Body of pancreas (tissue), 4 donors: ENCODE results near the gene NUDT3. TPM values are rescaled to one million over a fixed set of nuclear protein-coding genes. Genes with fewer than 3 reads are reported as not detected.
A peak's percentile ranks its signal among the peaks of the same experiment; 100 is the strongest.
"Not testable (repeated sequence)": the region's sequence is repeated elsewhere in the genome, so short reads cannot be mapped to it uniquely, and the experiment has no call there.

Experiments used
- ATAC-seq: fragments of 150-250 bp; one replicate; pipeline ENCODE4 v1.9.1; 2016
- DNase-seq, 4 donors: peaks; one replicate each; pipeline ENCODE4 v3.0.0-alpha.2; 2019
- H3K27ac ChIP-seq, 4 donors: fragments of 200-600 bp; sonication (generic); 1 replicate in 3 of 4; 2 replicates in 1 of 4; pipeline versions ENCODE4 v1.5.1 to v1.6.1; 2016 to 2019; ENCODE audit warnings: mild to moderate bottlenecking in 1 of 4, mixed read lengths in 1 of 4, moderate library complexity in 1 of 4
- H3K27me3 ChIP-seq, 2 donors: fragments of 200-600 bp; sonication (generic); one replicate each; pipeline ENCODE4 v1.6.0; 2016; ENCODE audit warnings: mild to moderate bottlenecking in 1 of 2
- H3K36me3 ChIP-seq, 2 donors: fragments of 200-600 bp; sonication (generic); replicated peaks in 1 of 2; 2 replicates each; pipeline ENCODE4 v1.5.1; 2016; ENCODE audit warnings: low read depth in 2 of 2; ENCODE audit not compliant: insufficient read depth in 1 of 2
- H3K4me1 ChIP-seq: fragments of 200-600 bp; sonication (generic); one replicate; pipeline ENCODE4 v1.6.0; 2016
- H3K4me3 ChIP-seq, 2 donors: fragments of 200-600 bp; sonication (generic); 1 replicate in 1 of 2; 2 replicates in 1 of 2; pipeline ENCODE4 v1.5.1; 2016 to 2019
- H3K9me3 ChIP-seq, 3 donors: fragments of 200-600 bp; sonication (generic); 1 replicate in 2 of 3; 2 replicates in 1 of 3; pipeline ENCODE4 v1.5.1; 2016
- POLR2A ChIP-seq, 3 donors: fragments of 450-650 bp; IDR thresholded peaks; one replicate each; pipeline ENCODE4 v1.6.1; 2016; ENCODE audit warnings: antibody characterized with exemption in 3 of 3, mild to moderate bottlenecking in 2 of 3
- WGBS, 2 donors: methylation state at CpG; one replicate each; pipeline ENCODE4 v1.1.5; 2017; 5-methylcytosine and 5-hydroxymethylcytosine counted together
- intact Hi-C: fragments of 100-400 bp; cut with DNase I; formaldehyde crosslinking; loops from one replicate; pipeline ENCODE4 v1.15.1; 2023
- total RNA-seq, 2 donors: library from RNA; depleted of rRNA; stranded (reverse); fragments of >200 nt; gene quantifications; one replicate each; pipeline ENCODE4 v1.1.0, GENCODE V29; 2016
- TF ChIP-seq, protein P1 (sequence below), 7 experiments: fragments of 450-650 bp in 4 of 7; fragments of 200-600 bp in 3 of 7; sonication (generic) in 3 of 7; IDR thresholded peaks; one replicate each; pipeline ENCODE4 v1.5.1; 2016 to 2019; ENCODE audit warnings: antibody characterized with exemption in 7 of 7

NUDT3 gene
- total RNA-seq, 2 donors from 2014 or later, result 14.2 to 22.1 TPM

DNA sequence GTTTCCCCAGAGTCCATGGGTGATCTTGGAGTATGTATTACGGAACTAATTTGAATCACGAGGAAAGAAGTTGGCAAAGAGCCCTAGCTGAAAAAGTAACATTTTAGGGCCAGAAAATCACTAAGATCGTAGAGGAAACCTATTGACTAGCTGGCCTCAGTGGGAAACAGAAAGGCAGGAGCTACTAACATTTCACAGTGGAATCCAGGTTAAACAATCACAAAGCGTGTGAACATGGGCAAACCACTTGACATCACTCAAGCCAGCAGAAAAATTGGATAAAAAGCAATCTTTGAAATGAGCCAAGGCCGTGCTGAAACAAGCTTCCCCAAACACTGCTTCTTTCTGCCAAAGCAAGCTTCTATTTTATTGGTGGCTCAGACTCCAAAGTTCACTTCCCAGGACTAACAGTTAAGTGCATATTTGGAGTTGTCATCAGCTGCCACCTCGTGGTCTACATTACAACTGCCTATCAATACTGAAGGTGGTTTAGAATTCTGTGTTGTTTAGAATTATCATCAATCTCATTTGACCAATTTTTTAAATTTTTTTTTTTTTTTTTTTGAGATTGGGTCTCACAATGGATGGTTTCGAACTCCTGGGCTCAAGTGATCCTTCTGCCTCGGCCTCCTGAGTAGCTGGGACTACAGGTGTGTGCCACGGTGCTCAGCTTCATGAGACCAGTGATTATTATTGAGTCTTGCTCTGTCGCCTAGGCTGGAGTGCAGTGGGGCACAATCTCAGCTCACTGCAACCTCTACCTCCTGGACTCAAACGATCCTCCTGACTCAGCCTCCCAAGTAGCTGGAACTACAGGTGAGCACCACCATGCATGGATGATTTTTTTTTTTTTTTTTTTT lies 22.8 kb upstream of the NUDT3 start:
- TF ChIP-seq POLR2A (IDR thresholded peaks at IDR 0.05), result peak in 1 of 3 donors; percentile 8
- TF ChIP-seq, protein P1, sequence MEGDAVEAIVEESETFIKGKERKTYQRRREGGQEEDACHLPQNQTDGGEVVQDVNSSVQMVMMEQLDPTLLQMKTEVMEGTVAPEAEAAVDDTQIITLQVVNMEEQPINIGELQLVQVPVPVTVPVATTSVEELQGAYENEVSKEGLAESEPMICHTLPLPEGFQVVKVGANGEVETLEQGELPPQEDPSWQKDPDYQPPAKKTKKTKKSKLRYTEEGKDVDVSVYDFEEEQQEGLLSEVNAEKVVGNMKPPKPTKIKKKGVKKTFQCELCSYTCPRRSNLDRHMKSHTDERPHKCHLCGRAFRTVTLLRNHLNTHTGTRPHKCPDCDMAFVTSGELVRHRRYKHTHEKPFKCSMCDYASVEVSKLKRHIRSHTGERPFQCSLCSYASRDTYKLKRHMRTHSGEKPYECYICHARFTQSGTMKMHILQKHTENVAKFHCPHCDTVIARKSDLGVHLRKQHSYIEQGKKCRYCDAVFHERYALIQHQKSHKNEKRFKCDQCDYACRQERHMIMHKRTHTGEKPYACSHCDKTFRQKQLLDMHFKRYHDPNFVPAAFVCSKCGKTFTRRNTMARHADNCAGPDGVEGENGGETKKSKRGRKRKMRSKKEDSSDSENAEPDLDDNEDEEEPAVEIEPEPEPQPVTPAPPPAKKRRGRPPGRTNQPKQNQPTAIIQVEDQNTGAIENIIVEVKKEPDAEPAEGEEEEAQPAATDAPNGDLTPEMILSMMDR (IDR thresholded peaks at IDR 0.05), result peak; percentile 31 to 97 (median 94)
- Histone ChIP-seq H3K4me3 (no peak overlapping the region), H3K9me3 (no peaks in the 10 kb centered on the region), H3K27me3 (no peaks in the 10 kb centered on the region), H3K4me1 (peaks cover 14% of the 10 kb centered on the region), H3K36me3 (peaks cover 5 to 19% of the 10 kb centered on the region in 2 donors), H3K27ac (peak overlapping the region; percentile 55 to 85 (median 70))
- DNase-seq (peak; percentile 76 to 90 (median 78)), ATAC-seq (peak; percentile 96)
- WGBS, 2 donors, result 17 to 25% methylated on average over 11 of the region's 11 CpGs
- intact Hi-C loops, result loop anchor here (5.0 kb wide), 2 partner anchors 168 to 223 kb away; partner anchors contain the start of gene SMIM29

DNA sequence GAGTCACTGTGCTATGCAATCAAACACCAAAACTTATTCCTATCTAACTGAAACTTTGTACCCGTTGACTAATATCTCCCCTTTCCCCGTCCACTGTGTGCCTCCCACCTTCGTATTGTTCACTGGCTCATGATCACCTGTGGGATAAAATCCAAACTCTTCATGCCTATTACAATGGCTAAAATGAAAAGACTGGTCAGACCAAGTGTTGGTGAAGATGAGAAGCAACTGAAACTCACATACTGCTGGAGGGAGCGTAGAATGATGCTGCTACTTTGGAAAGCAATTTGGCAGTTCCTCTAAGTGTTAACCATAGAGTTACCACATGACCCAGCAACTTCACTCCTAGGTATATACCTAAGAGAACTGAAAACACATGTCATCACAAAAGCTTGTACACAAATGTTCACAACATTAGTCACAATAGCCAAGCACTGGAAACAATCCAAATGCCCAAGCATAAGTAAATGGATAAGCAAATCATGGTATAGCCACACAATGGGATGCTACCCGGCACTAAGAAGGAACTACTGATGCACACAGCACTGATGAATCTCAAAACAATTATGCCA lies 20.3 kb upstream of the NUDT3 start:
- H3K27me3 ChIP-seq, result no peaks in the 10 kb centered on the region
- DNase-seq, result no peak
- H3K4me3 ChIP-seq, result no peak overlapping the region
- peaks cover 14% of the 10 kb centered on the region for H3K4me1 ChIP-seq
- intact Hi-C loops, result loop anchor here (5.0 kb wide), 2 partner anchors 165 to 220 kb away; partner anchors contain the start of gene SMIM29
- 88 to 89% methylated on average over 5 of the region's 5 CpGs for WGBS, 2 donors
- ATAC-seq, result no peak
- no peaks in the 10 kb centered on the region for H3K9me3 ChIP-seq
- TF ChIP-seq, protein P1 (IDR thresholded peaks at IDR 0.05), result no peak
- no peak for TF ChIP-seq POLR2A (IDR thresholded peaks at IDR 0.05)
- H3K36me3 ChIP-seq, result peaks cover 0 to 10% of the 10 kb centered on the region in 2 donors
- H3K27ac ChIP-seq, result peak overlapping the region in 2 of 4 donors; percentile 10 to 14

GRCh38 chr6:34412016-34412415 lies 19.5 kb upstream of the NUDT3 start:
- Histone ChIP-seq H3K9me3 (no peaks in the 10 kb centered on the region), H3K4me3 (no peak overlapping the region), H3K4me1 (peaks cover 14% of the 10 kb centered on the region), H3K36me3 (peaks cover 0 to 3% of the 10 kb centered on the region in 2 donors), H3K27me3 (no peaks in the 10 kb centered on the region), H3K27ac (peak overlapping the region in 3 of 4 donors; percentile 10 to 23 (median 14))
- ATAC-seq (no peak), DNase-seq (no peak)
- intact Hi-C loops, result loop anchor here (5.0 kb wide), 2 partner anchors 165 to 220 kb away; partner anchors contain the start of gene SMIM29
- whole genome bisulfite sequencing, 2 donors, result 59 to 69% methylated on average over 5 of the region's 5 CpGs
- no peak for TF ChIP-seq POLR2A (IDR thresholded peaks at IDR 0.05)
- TF ChIP-seq, protein P1 (IDR thresholded peaks at IDR 0.05), result no peak

- WGBS, 2 donors, result 91 to 96% methylated on average over 1 of the region's 1 CpG
- H3K9me3 ChIP-seq, DNase-seq: not testable (repeated sequence)
Observed at GRCh38 chr6:34407915-34408314, 15.4 kb upstream of the NUDT3 start.

GRCh38 chr6:34396518-34396917 lies 4.0 kb upstream of the NUDT3 start:
- DNase-seq (no peak), ATAC-seq (no peak)
- intact Hi-C loops, result no loop called here
- no peak overlapping the region for H3K4me3 ChIP-seq
- 89 to 100% methylated on average over 6 of the region's 6 CpGs for WGBS, 2 donors
- no peaks in the 10 kb centered on the region for H3K9me3 ChIP-seq
- H3K27me3 ChIP-seq, result no peaks in the 10 kb centered on the region
- peaks cover 6% of the 10 kb centered on the region for H3K4me1 ChIP-seq
- no peaks in the 10 kb centered on the region for H3K36me3 ChIP-seq
- no peak overlapping the region for H3K27ac ChIP-seq
- TF ChIP-seq POLR2A (IDR thresholded peaks at IDR 0.05), result no peak

More at GRCh38 chr6:34407915-34408314, 15.4 kb upstream of the NUDT3 start:
- ATAC-seq, H3K36me3 ChIP-seq, intact Hi-C loops, H3K27ac ChIP-seq, H3K4me1 ChIP-seq, H3K27me3 ChIP-seq, H3K4me3 ChIP-seq: not testable (repeated sequence)
